ENCODE results near the gene LRMDA. TPM values are rescaled to one million over a fixed set of nuclear protein-coding genes. Genes with fewer than 3 reads are reported as not detected.
"Not testable (repeated sequence)": the region's sequence is repeated elsewhere in the genome, so short reads cannot be mapped to it uniquely, and the experiment has no call there.

Gene LRMDA
- total RNA-seq, 1 donor from 2014 or later: 1.8 TPM

GRCh38 chr10:76036962-76037361, 605.5 kb downstream of the LRMDA start:
- peak; percentile 79 for ATAC-seq

- ATAC-seq: no peak
These were observed 606.2 kb downstream of the LRMDA start for GRCh38 chr10:76037531-76038155.

- no peak for ATAC-seq
These were observed 607.3 kb downstream of the LRMDA start for GRCh38 chr10:76038696-76039095.

GRCh38 chr10:76040107-76040829, 608.8 kb downstream of the LRMDA start:
- ATAC-seq: no peak

GRCh38 chr10:76040830-76041220, 609.4 kb downstream of the LRMDA start:
- no peak for ATAC-seq

- ATAC-seq: no peak
These were observed 610.1 kb downstream of the LRMDA start for GRCh38 chr10:76041551-76041950.

GRCh38 chr10:76043261-76043660, 611.8 kb downstream of the LRMDA start:
- ATAC-seq: no peak

- ATAC-seq: no peak
These were observed 613.3 kb downstream of the LRMDA start for GRCh38 chr10:76044751-76045150.

GRCh38 chr10:76045174-76045573, 613.8 kb downstream of the LRMDA start:
- no peak for ATAC-seq

GRCh38 chr10:76047521-76047920, 616.1 kb downstream of the LRMDA start:
- no peak for ATAC-seq

- ATAC-seq: no peak
These were observed 618.3 kb downstream of the LRMDA start for GRCh38 chr10:76049581-76050290.

- ATAC-seq: no peak
These were observed 618.8 kb downstream of the LRMDA start for GRCh38 chr10:76050291-76050625.

GRCh38 chr10:76051007-76051936, 619.8 kb downstream of the LRMDA start:
- ATAC-seq: no peak

- no peak for ATAC-seq
These were observed 621.5 kb downstream of the LRMDA start for GRCh38 chr10:76052682-76053503.

GRCh38 chr10:76055466-76055865, 624.0 kb downstream of the LRMDA start:
- no peak for ATAC-seq

- no peak for ATAC-seq
These were observed 624.5 kb downstream of the LRMDA start for GRCh38 chr10:76055963-76056362.

GRCh38 chr10:76060993-76061392, 629.6 kb downstream of the LRMDA start:
- not testable (repeated sequence) for ATAC-seq

- no peak for ATAC-seq
These were observed 635.0 kb downstream of the LRMDA start for GRCh38 chr10:76066457-76066856.

- no peak for ATAC-seq
These were observed 636.0 kb downstream of the LRMDA start for GRCh38 chr10:76067447-76067846.

- no peak for ATAC-seq
These were observed 637.4 kb downstream of the LRMDA start for GRCh38 chr10:76068856-76069255.

- ATAC-seq: no peak
These were observed 639.5 kb downstream of the LRMDA start for GRCh38 chr10:76070916-76071315.

All from esophagus mucosa (tissue), 1 donor.